T-helper 2 cell treated with Interferon-gamma antibody and Interleukin-4, amounts not matched to agents 5 μg/mL and 100 μg/mL, for 36 hours (primary cell): Measurements from ENCODE around the gene PLXDC1.

Experiments used
- DNase-seq: peaks from one replicate; pipeline ENCODE4 v3.0.0; 2021; ENCODE audit warnings: low spot score
- H3K27ac Mint-ChIP-seq: one replicate; pipeline ENCODE4 v1.8.0; 2021; ENCODE audit warnings: mild to moderate bottlenecking, mixed read lengths
- H3K27me3 Mint-ChIP-seq: one replicate; pipeline ENCODE4 v1.8.0; 2021; ENCODE audit warnings: low read depth, mixed read lengths
- H3K36me3 Mint-ChIP-seq: one replicate; pipeline ENCODE4 v1.8.0; 2021; ENCODE audit warnings: low read depth, mixed read lengths
- H3K4me1 Mint-ChIP-seq: one replicate; pipeline ENCODE4 v1.8.0; 2021; ENCODE audit warnings: low read depth, mixed read lengths
- H3K4me3 Mint-ChIP-seq: one replicate; pipeline ENCODE4 v1.8.0; 2022; ENCODE audit warnings: mild to moderate bottlenecking, moderate library complexity, mixed read lengths
- H3K9me3 Mint-ChIP-seq: one replicate; pipeline ENCODE4 v1.8.0; 2021; ENCODE audit warnings: mixed read lengths

The PLXDC1 gene

GRCh38 chr17:39155654-39156053 lies 4.2 kb upstream of the PLXDC1 start:
- Mint-ChIP-seq H3K9me3 (no peaks in the 10 kb centered on the region), H3K27me3 (peaks cover 24% of the 10 kb centered on the region), H3K36me3 (no peaks in the 10 kb centered on the region), H3K4me3 (no peak overlapping the region), H3K27ac (no peak overlapping the region), H3K4me1 (peaks cover 22% of the 10 kb centered on the region)
- no peak for DNase-seq

GRCh38 chr17:39153599-39154051 lies 2.2 kb upstream of the PLXDC1 start:
- H3K4me3 Mint-ChIP-seq, result peak overlapping the region; percentile 93
- peak; percentile 86 for DNase-seq
- H3K27me3 Mint-ChIP-seq, result peaks cover 40% of the 10 kb centered on the region
- H3K36me3 Mint-ChIP-seq, result no peaks in the 10 kb centered on the region
- H3K4me1 Mint-ChIP-seq, result peaks cover 22% of the 10 kb centered on the region
- H3K27ac Mint-ChIP-seq, result peak overlapping the region; percentile 93
- H3K9me3 Mint-ChIP-seq, result no peaks in the 10 kb centered on the region

GRCh38 chr17:39151943-39152818 lies 744 bp upstream of the PLXDC1 start:
- no peak for DNase-seq
- Mint-ChIP-seq H3K9me3 (no peaks in the 10 kb centered on the region), H3K27me3 (peaks cover 46% of the 10 kb centered on the region), H3K27ac (peak overlapping the region; percentile 68), H3K4me3 (peak overlapping the region; percentile 93), H3K4me1 (peaks cover 22% of the 10 kb centered on the region), H3K36me3 (no peaks in the 10 kb centered on the region)

- DNase-seq, result no peak
- Mint-ChIP-seq H3K4me1 (peaks cover 22% of the 10 kb centered on the region), H3K36me3 (no peaks in the 10 kb centered on the region), H3K27me3 (peaks cover 46% of the 10 kb centered on the region), H3K27ac (no peak overlapping the region), H3K9me3 (no peaks in the 10 kb centered on the region), H3K4me3 (peak overlapping the region; percentile 65)
These were observed 665 bp downstream of the PLXDC1 start for GRCh38 chr17:39150795-39151149.

GRCh38 chr17:39150104-39150634 lies 1.3 kb downstream of the PLXDC1 start:
- Mint-ChIP-seq H3K4me1 (peaks cover 22% of the 10 kb centered on the region), H3K36me3 (no peaks in the 10 kb centered on the region), H3K27ac (no peak overlapping the region), H3K4me3 (peak overlapping the region; percentile 55), H3K9me3 (no peaks in the 10 kb centered on the region), H3K27me3 (peaks cover 44% of the 10 kb centered on the region)
- DNase-seq, result no peak

DNA sequence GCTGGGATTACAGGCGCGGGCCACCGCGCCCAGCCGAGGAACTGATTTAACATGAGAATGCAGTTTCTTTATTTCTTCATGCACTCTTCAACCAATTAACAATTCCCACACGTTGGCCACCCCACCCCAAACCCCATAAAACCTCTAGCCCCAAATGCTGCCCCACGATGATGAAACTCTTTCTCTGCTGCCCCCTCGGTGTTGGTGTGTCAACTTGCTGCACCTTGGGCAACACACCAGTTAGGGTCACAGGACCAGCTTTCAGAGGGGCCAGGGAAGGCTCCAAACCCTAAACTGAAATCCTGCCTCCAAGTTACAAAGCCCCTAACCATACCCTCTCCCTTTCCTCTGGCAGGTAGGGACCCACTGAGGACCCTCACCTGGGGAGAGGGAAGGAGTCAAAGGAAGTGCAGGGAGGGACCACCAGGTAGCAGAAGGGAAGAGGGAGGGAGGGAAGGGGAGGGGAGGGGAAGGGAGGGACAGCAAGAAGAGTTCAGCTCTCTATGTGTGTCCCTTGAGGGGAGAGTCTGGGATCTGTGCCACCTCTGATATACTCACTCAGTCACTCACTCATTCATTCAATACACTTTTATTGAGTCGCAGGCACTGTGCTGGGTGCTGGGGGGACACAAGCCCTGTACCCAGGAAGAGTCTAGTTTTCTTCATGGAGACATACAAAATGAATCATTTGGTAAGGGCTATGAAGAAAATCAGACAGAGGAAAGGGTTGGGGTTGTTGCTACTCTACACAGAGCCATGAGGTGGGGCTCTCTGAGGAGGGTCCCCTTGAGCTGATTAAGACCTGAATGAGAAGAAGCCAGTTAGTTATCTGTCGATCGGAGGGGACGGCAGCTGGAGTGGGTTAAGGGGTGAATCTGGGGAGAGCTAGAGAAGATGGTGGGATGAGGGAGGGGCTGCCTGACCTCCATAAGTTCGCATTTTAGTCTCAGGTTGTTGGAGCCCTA lies 3.9 kb downstream of the PLXDC1 start:
- H3K27ac Mint-ChIP-seq, result no peak overlapping the region
- peaks cover 8% of the 10 kb centered on the region for H3K4me1 Mint-ChIP-seq
- H3K9me3 Mint-ChIP-seq, result no peaks in the 10 kb centered on the region
- DNase-seq, result no peak
- no peaks in the 10 kb centered on the region for H3K36me3 Mint-ChIP-seq
- H3K27me3 Mint-ChIP-seq, result peaks cover 36% of the 10 kb centered on the region
- no peak overlapping the region for H3K4me3 Mint-ChIP-seq

DNA sequence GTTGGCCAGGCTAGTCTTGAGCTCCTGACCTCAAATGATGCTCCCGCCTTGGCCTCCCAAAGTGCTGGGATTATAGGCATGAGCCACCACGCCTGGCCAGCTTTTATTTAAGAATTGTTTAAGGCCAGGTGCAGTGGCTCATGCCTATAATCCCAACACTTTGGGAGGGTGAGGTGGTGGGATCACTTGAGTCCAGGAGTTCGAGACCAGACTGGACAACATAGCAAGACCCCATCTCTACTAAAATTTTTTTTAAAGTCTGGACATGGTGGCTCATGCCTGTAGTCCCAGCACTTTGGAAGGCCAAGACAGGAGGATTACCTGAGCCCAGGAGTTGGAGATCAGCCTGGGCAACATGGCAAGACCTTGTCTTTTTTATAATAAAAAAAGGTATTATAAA lies 5.2 kb downstream of the PLXDC1 start:
- DNase-seq, result no peak
- Mint-ChIP-seq H3K27me3 (peaks cover 29% of the 10 kb centered on the region), H3K36me3 (no peaks in the 10 kb centered on the region), H3K27ac (no peak overlapping the region), H3K9me3 (no peaks in the 10 kb centered on the region), H3K4me3 (no peak overlapping the region), H3K4me1 (no peaks in the 10 kb centered on the region)

DNA sequence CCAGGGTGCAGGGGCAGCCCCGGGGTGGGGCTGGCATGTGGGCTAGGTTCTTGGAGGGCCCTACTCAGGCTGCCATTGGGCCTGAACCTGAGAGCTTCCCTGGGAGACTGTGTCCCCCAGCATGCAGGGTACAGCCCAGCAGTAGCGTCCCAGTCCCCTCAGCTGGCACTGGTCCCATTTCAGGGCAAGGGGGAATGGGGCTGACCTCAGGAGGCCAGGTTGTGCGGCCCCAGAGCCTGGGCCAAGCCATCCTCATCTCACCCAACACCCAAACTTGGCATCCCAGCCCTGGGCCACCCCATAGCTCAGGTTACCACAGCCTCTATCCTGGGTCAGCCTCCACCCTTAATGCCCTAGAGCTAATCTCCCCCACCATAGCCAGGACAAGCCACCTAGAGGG lies 6.3 kb downstream of the PLXDC1 start:
- Mint-ChIP-seq H3K4me1 (no peaks in the 10 kb centered on the region), H3K4me3 (no peak overlapping the region), H3K9me3 (no peaks in the 10 kb centered on the region), H3K27ac (no peak overlapping the region), H3K36me3 (no peaks in the 10 kb centered on the region), H3K27me3 (peaks cover 19% of the 10 kb centered on the region)
- DNase-seq, result no peak

- Mint-ChIP-seq H3K27me3 (peaks cover 12% of the 10 kb centered on the region), H3K27ac (no peak overlapping the region), H3K9me3 (no peaks in the 10 kb centered on the region), H3K4me3 (no peak overlapping the region), H3K4me1 (no peaks in the 10 kb centered on the region), H3K36me3 (no peaks in the 10 kb centered on the region)
- no peak for DNase-seq
These were observed 7.0 kb downstream of the PLXDC1 start for GRCh38 chr17:39144416-39144840.

- Mint-ChIP-seq H3K27ac (no peak overlapping the region), H3K4me3 (no peak overlapping the region), H3K36me3 (no peaks in the 10 kb centered on the region), H3K27me3 (peaks cover 6% of the 10 kb centered on the region), H3K4me1 (no peaks in the 10 kb centered on the region), H3K9me3 (no peaks in the 10 kb centered on the region)
- DNase-seq, result no peak
These were observed 7.8 kb downstream of the PLXDC1 start for GRCh38 chr17:39143552-39144093.

- no peak for DNase-seq
- Mint-ChIP-seq H3K9me3 (no peaks in the 10 kb centered on the region), H3K27me3 (no peaks in the 10 kb centered on the region), H3K36me3 (no peaks in the 10 kb centered on the region), H3K4me3 (no peak overlapping the region), H3K27ac (no peak overlapping the region), H3K4me1 (no peaks in the 10 kb centered on the region)
These were observed 9.3 kb downstream of the PLXDC1 start for GRCh38 chr17:39141915-39142664.

DNA sequence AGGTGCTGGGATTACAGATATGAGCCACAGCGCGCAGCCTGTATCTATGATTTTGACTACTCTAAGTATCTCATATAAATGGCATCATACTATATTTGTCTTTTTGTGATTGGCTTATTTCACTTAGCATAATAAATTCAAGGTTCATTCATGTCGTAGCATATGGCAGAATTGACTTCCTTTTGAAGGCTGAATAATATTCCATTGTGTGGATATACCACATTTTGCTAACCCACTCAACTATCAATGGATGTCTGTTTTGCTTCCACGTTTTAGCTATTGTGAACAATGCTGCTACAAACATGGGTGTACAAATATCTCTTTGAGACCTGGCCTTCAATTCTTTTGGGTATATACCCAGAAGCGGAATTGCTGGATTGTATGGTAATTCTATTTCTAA lies 10.1 kb downstream of the PLXDC1 start:
- H3K36me3 Mint-ChIP-seq, result no peaks in the 10 kb centered on the region
- H3K27me3 Mint-ChIP-seq, result no peaks in the 10 kb centered on the region
- H3K9me3 Mint-ChIP-seq, result no peaks in the 10 kb centered on the region
- H3K4me1 Mint-ChIP-seq, result no peaks in the 10 kb centered on the region
- H3K4me3 Mint-ChIP-seq, result no peak overlapping the region
- H3K27ac Mint-ChIP-seq, result no peak overlapping the region
- no peak for DNase-seq

GRCh38 chr17:39139561-39139960 lies 11.9 kb downstream of the PLXDC1 start:
- DNase-seq, result no peak
- no peaks in the 10 kb centered on the region for H3K9me3 Mint-ChIP-seq
- H3K36me3 Mint-ChIP-seq, result no peaks in the 10 kb centered on the region
- H3K4me1 Mint-ChIP-seq, result no peaks in the 10 kb centered on the region
- no peak overlapping the region for H3K4me3 Mint-ChIP-seq
- peaks cover 3% of the 10 kb centered on the region for H3K27me3 Mint-ChIP-seq
- H3K27ac Mint-ChIP-seq, result no peak overlapping the region
